SK-N-SH (cell line): Measurements from ENCODE around the gene SLC43A3.

Experiments used
- CHD2 ChIP-seq: fragments of 150-350 bp; IDR thresholded peaks from 2 replicates; pipeline ENCODE4 v1.6.1; 2018; ENCODE audit warnings: low read length; ENCODE audit not compliant: partially characterized antibody
- CTCF ChIP-seq: fragments of 200-600 bp; sonication (generic); IDR thresholded peaks from 2 replicates; pipeline ENCODE4 v1.6.1; 2017; ENCODE audit warnings: antibody characterized with exemption, mild to moderate bottlenecking, moderate library complexity
- EZH2phosphoT487 ChIP-seq: fragments of 200-600 bp; sonication (generic); IDR thresholded peaks from 2 replicates; pipeline ENCODE4 v1.6.1; 2017; ENCODE audit warnings: low read depth, mixed run types, mild to moderate bottlenecking, antibody characterized with exemption, moderate library complexity, borderline replicate concordance
- POLR2AphosphoS5 ChIP-seq: IDR thresholded peaks from 2 replicates; pipeline ENCODE4 v1.6.1; 2012; ENCODE audit warnings: low read depth, low read length
- TAF1 ChIP-seq: IDR thresholded peaks from 2 replicates; pipeline ENCODE4 v1.6.1; 2012; ENCODE audit warnings: low read depth, mild to moderate bottlenecking, low read length, moderate library complexity, borderline replicate concordance

GRCh38 chr11:57387289-57388030 is 39.5 kb downstream of the SLC43A3 start:
- no peak for TF ChIP-seq CHD2
- TF ChIP-seq CTCF, result no peak
- no peak for TF ChIP-seq TAF1
- TF ChIP-seq EZH2phosphoT487, result no peak
- TF ChIP-seq POLR2AphosphoS5, result no peak
